Spleen (tissue), 7 donors: ENCODE data around the gene LAMB1.

Experiments
- POLR2A ChIP-seq, 3 donors: fragments of 450-650 bp; IDR thresholded peaks; one replicate each; pipeline ENCODE4 v1.5.1; 2017; ENCODE audit warnings: antibody characterized with exemption in 3 of 3, mild to moderate bottlenecking in 1 of 3
- TF ChIP-seq, protein P1 (sequence below), 11 experiments: fragments of 200-600 bp in 7 of 11; fragments of 450-650 bp in 4 of 11; sonication (generic) in 4 of 11; IDR thresholded peaks in 8 of 11; conservative IDR thresholded peaks in 3 of 11; 1 replicate in 7 of 11; 2 replicates in 4 of 11; pipeline versions ENCODE4 v1.4.0 to v1.8.0; 2016 to 2021; ENCODE audit warnings: antibody characterized with exemption in 11 of 11, inconsistent platforms in 4 of 11, mild to moderate bottlenecking in 1 of 11
- donor health status: DM: no; HTN: no; CAD: no; lungs with moderate emphysema.
- donor health status: DM: no; HTN: no; CAD: no.
- donor health status: DM: no; HTN: no; CAD: no.

DNA sequence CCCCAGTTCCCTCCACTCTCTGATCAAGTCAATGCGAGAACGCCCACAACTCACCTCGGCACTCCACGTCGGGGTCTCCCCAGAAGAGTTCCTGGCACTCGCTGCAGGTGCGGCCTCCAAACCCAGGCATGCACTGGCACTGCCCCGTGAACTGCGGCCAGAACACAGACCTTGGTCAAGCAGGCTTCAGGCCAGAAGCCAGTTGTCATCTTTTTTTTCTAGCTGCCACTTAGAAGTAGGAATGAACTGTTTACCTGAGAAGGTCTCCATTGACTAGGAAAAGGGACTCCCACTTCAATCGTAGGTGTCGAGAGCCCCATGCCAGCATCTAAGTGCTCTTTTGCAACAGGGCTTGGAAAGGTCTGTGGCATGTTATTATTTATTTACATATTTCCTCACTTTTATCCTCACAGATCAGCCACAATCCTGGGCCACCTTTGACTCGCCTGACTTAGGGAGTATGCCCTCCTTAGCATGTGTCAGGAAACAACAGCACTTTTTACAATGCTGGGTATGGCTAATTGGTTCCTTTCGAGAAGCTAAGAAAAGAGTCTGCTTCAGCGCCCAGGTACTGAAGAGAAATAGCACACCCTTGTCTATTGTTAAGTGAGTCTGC lies 51.7 kb downstream of the LAMB1 start:
- TF ChIP-seq, protein P1, sequence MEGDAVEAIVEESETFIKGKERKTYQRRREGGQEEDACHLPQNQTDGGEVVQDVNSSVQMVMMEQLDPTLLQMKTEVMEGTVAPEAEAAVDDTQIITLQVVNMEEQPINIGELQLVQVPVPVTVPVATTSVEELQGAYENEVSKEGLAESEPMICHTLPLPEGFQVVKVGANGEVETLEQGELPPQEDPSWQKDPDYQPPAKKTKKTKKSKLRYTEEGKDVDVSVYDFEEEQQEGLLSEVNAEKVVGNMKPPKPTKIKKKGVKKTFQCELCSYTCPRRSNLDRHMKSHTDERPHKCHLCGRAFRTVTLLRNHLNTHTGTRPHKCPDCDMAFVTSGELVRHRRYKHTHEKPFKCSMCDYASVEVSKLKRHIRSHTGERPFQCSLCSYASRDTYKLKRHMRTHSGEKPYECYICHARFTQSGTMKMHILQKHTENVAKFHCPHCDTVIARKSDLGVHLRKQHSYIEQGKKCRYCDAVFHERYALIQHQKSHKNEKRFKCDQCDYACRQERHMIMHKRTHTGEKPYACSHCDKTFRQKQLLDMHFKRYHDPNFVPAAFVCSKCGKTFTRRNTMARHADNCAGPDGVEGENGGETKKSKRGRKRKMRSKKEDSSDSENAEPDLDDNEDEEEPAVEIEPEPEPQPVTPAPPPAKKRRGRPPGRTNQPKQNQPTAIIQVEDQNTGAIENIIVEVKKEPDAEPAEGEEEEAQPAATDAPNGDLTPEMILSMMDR (IDR thresholded peaks at IDR 0.05 in 8 of 11, conservative IDR thresholded peaks at IDR 0.05 in 3 of 11): no peak
- no peak for TF ChIP-seq POLR2A (IDR thresholded peaks at IDR 0.05)
